ENCODE data around the gene LPAR1.

LPAR1 gene

DNA sequence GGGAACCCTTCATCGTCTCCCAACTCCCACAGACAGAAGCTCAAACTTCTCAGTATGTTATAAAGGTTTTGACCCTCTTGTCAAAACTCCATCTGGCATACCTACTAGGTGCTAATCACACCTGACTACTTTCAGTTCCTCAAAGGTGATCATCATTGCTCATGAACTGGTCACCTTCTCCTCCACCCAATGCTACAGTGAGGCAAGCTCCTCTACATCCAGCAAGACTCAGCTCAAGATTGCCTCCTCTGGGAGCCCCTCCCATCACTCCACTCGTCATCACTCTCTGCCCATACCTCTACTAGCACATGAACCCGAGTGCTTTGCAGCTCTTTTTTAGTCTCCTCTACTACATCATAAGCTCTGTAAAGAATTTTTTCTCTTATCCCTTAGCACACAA lies 102.4 kb downstream of the LPAR1 start:
- Histone ChIP-seq H3K4me3 (ENCODE audit: insufficient read depth, low read depth, low read length, poor library complexity, severe bottlenecking) (no peak overlapping the region), H3K9me3 (ENCODE audit: control insufficient read depth, low read length) (no peaks in the 10 kb centered on the region), H3K36me3 (ENCODE audit: control insufficient read depth, insufficient read depth, low read length) (no peaks in the 10 kb centered on the region), H3K4me1 (ENCODE audit: control insufficient read depth, insufficient read depth, low read length, poor library complexity, severe bottlenecking) (no peaks in the 10 kb centered on the region), H3K27ac (ENCODE audit: insufficient read depth, low read length, poor library complexity, severe bottlenecking) (no peak overlapping the region), H3K27me3 (replicated peaks; ENCODE audit: control insufficient read depth, insufficient read depth, low read length, poor library complexity, severe bottlenecking) (no peaks in the 10 kb centered on the region)
- DNase-seq: no peak

DNA sequence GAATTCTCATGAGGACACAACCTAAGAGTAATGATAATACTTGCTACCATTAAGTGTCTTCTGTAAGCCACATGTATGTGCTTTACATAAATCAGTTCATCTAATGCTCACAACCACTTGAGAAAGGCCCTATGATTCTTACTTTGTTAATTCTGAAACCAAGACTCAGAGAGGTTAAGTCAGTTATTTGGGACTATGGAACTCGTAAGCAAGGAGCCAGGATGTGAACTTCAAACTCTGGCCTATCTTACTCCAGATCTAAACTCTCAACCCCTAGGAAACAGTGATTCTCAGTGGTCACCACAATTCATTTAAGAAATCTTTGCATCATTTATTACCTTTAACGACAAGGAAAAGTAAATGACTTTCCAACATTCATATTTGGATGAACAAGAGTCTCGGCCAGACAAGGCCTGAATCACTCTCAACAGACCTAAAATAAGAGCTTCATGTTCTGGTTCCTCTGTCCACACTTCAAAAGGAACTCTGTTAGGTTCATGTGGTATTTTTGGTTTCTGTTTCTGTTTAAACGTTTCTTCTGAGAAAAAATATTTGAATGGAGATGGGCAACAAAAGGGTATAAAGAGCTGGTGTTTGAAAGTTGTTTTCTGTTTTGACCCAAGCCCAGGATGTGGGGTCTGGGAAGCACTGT lies 104.8 kb downstream of the LPAR1 start:
- Histone ChIP-seq H3K9me3 (ENCODE audit: control insufficient read depth, low read length) (no peaks in the 10 kb centered on the region), H3K4me3 (ENCODE audit: insufficient read depth, low read depth, low read length, poor library complexity, severe bottlenecking) (no peak overlapping the region), H3K27ac (ENCODE audit: insufficient read depth, low read length, poor library complexity, severe bottlenecking) (no peak overlapping the region), H3K4me1 (ENCODE audit: control insufficient read depth, insufficient read depth, low read length, poor library complexity, severe bottlenecking) (no peaks in the 10 kb centered on the region), H3K36me3 (ENCODE audit: control insufficient read depth, insufficient read depth, low read length) (no peaks in the 10 kb centered on the region), H3K27me3 (replicated peaks; ENCODE audit: control insufficient read depth, insufficient read depth, low read length, poor library complexity, severe bottlenecking) (no peaks in the 10 kb centered on the region)
- no peak for DNase-seq

DNA sequence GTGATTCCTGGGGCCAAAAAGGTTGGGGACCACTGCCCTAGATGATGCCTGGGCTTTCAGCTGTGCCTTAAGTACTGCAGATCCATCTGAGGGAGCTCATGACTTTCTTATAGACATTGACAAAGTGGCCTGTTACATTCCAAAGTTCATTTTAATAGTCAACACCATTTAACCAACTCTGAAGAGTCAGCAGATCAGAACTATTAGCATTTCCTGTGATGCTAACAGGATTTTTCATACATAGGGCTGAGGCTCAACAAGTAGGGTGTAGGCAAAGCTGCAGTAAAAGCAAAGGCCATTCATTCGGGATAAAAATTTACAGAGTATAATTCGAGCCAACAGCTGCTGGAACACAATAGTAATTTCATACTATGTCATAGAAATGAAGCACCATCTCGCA lies 105.4 kb downstream of the LPAR1 start:
- Histone ChIP-seq H3K36me3 (ENCODE audit: control insufficient read depth, insufficient read depth, low read length) (no peaks in the 10 kb centered on the region), H3K27ac (ENCODE audit: insufficient read depth, low read length, poor library complexity, severe bottlenecking) (no peak overlapping the region), H3K27me3 (replicated peaks; ENCODE audit: control insufficient read depth, insufficient read depth, low read length, poor library complexity, severe bottlenecking) (no peaks in the 10 kb centered on the region), H3K9me3 (ENCODE audit: control insufficient read depth, low read length) (no peaks in the 10 kb centered on the region), H3K4me3 (ENCODE audit: insufficient read depth, low read depth, low read length, poor library complexity, severe bottlenecking) (no peak overlapping the region), H3K4me1 (ENCODE audit: control insufficient read depth, insufficient read depth, low read length, poor library complexity, severe bottlenecking) (no peaks in the 10 kb centered on the region)
- DNase-seq: no peak

DNA sequence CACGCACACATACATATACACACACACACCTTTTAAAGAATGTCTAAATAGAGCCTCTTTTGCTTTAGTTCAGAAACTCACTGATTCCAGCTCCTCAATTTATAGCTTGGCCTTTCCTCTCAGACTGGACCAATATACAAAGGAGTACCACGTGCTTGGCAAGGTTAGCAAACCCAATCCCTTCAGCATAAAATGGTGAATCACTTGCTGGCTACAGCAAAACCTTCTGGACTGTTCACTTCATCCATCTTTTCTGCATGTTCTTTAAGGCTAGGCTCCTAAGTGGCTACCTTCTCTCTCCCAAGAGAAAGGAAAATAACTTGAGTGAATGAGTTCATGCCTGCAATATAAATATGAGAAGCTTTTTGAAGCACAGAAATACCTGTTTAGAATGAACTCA lies 109.7 kb downstream of the LPAR1 start:
- Histone ChIP-seq H3K4me3 (ENCODE audit: insufficient read depth, low read depth, low read length, poor library complexity, severe bottlenecking) (no peak overlapping the region), H3K27me3 (replicated peaks; ENCODE audit: control insufficient read depth, insufficient read depth, low read length, poor library complexity, severe bottlenecking) (no peaks in the 10 kb centered on the region)
- DNase-seq: no peak

DNA sequence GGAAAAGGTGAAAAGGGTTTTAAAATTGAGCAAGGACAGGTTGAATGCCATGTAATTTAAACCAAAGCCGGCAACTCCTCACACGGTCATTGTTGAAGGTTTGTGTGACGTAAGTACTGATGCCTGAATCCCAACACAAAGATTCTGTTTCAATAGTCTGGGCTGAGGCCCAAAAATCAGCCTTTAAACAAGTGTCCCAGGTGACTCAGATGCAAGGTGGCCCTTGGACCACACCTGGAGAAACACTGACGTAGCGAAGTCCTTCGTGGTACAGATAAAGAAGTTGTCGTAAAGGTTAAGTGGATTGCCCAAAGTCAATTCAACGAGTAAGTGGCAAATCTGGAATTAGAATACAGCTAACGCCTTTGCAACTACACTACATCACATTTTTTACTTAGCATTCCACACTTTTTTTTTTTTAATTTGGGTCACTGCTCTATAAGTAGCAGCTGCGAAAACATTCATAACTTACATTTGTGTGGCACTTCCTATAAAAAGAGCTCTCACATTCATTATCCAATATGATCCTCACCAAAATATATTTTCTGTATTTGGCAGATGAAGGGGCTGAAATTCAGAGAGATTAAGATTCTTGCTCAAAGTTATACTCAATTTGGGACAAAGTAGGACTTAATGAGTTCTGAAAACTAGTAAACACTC lies 111.3 kb downstream of the LPAR1 start:
- H3K9me3 ChIP-seq (ENCODE audit: control insufficient read depth, low read length): no peaks in the 10 kb centered on the region
- no peaks in the 10 kb centered on the region for H3K27me3 ChIP-seq (replicated peaks; ENCODE audit: control insufficient read depth, insufficient read depth, low read length, poor library complexity, severe bottlenecking)
- H3K27ac ChIP-seq (ENCODE audit: insufficient read depth, low read length, poor library complexity, severe bottlenecking): no peak overlapping the region
- H3K4me1 ChIP-seq (ENCODE audit: control insufficient read depth, insufficient read depth, low read length, poor library complexity, severe bottlenecking): no peaks in the 10 kb centered on the region
- no peak for DNase-seq
- no peaks in the 10 kb centered on the region for H3K36me3 ChIP-seq (ENCODE audit: control insufficient read depth, insufficient read depth, low read length)
- no peak overlapping the region for H3K4me3 ChIP-seq (ENCODE audit: insufficient read depth, low read depth, low read length, poor library complexity, severe bottlenecking)

More for the DNA sequence above, 109.7 kb downstream of the LPAR1 start:
- Histone ChIP-seq H3K4me1 (ENCODE audit: control insufficient read depth, insufficient read depth, low read length, poor library complexity, severe bottlenecking) (no peaks in the 10 kb centered on the region), H3K27ac (ENCODE audit: insufficient read depth, low read length, poor library complexity, severe bottlenecking) (no peak overlapping the region), H3K9me3 (ENCODE audit: control insufficient read depth, low read length) (no peaks in the 10 kb centered on the region), H3K36me3 (ENCODE audit: control insufficient read depth, insufficient read depth, low read length) (no peaks in the 10 kb centered on the region)

DNA sequence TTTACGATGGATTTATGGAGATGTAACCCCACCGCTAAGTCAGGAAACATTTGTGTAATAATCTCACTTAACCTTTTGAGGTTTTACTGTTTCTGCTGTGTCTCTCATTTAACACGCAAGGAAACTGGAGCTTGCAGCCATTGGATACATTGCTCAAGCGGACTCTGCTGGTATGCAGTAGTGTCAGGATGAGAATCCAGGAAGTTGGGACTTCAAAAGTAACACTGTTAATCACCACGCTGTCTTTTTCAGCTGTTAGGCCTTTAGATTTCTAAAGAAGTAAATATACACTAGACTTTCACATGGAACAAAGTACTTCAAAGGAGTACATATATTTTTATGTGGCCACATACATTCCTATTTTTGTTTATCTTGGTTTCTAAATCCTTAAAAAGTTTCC lies 114.7 kb downstream of the LPAR1 start:
- no peaks in the 10 kb centered on the region for H3K36me3 ChIP-seq (ENCODE audit: control insufficient read depth, insufficient read depth, low read length)
- H3K4me1 ChIP-seq (ENCODE audit: control insufficient read depth, insufficient read depth, low read length, poor library complexity, severe bottlenecking): no peaks in the 10 kb centered on the region
- no peaks in the 10 kb centered on the region for H3K27me3 ChIP-seq (replicated peaks; ENCODE audit: control insufficient read depth, insufficient read depth, low read length, poor library complexity, severe bottlenecking)
- H3K9me3 ChIP-seq (ENCODE audit: control insufficient read depth, low read length): no peaks in the 10 kb centered on the region
- no peak overlapping the region for H3K27ac ChIP-seq (ENCODE audit: insufficient read depth, low read length, poor library complexity, severe bottlenecking)
- H3K4me3 ChIP-seq (ENCODE audit: insufficient read depth, low read depth, low read length, poor library complexity, severe bottlenecking): no peak overlapping the region
- no peak for DNase-seq

DNA sequence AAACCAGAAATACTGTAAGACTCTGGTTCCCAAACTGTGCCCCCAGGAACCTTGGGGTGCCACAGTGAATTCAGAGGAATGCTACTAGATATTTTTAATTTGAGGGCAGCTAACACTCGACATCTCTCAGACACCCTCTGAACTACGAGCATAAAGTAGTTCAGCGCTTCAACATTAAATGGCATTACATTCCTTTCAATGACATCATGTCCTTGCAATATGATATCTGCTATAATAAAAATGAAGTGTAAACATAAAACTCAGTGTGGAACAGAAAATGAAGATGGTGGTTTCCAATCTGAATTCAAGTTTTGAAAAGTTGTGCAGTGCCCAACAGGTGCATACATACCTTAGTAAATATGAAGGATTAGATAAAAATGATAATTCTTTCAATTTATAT lies 116.1 kb downstream of the LPAR1 start:
- Histone ChIP-seq H3K36me3 (ENCODE audit: control insufficient read depth, insufficient read depth, low read length) (no peaks in the 10 kb centered on the region), H3K27ac (ENCODE audit: insufficient read depth, low read length, poor library complexity, severe bottlenecking) (no peak overlapping the region), H3K4me1 (ENCODE audit: control insufficient read depth, insufficient read depth, low read length, poor library complexity, severe bottlenecking) (no peaks in the 10 kb centered on the region), H3K27me3 (replicated peaks; ENCODE audit: control insufficient read depth, insufficient read depth, low read length, poor library complexity, severe bottlenecking) (no peaks in the 10 kb centered on the region), H3K9me3 (ENCODE audit: control insufficient read depth, low read length) (no peaks in the 10 kb centered on the region), H3K4me3 (ENCODE audit: insufficient read depth, low read depth, low read length, poor library complexity, severe bottlenecking) (no peak overlapping the region)
- no peak for DNase-seq

DNA sequence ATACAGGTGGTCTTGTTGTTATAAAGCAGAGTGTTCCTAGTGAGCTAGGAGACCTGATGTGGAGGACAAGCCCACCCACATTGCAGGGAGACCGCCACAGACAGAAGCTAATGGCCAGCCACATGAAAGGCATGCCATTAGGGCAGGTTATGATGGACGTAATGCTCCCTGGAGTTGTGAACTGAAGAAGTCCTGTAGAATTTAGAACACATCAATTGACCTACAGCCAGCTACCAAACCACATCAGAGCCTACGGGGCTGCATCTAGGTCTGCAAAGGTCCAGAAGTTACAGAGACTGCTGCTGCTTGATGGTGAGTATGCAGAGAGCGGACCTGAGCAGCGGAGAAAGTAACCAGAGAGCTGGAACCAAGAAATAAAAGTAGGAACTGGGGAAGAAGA lies 116.6 kb downstream of the LPAR1 start:
- Histone ChIP-seq H3K4me1 (ENCODE audit: control insufficient read depth, insufficient read depth, low read length, poor library complexity, severe bottlenecking) (no peaks in the 10 kb centered on the region), H3K36me3 (ENCODE audit: control insufficient read depth, insufficient read depth, low read length) (no peaks in the 10 kb centered on the region), H3K27me3 (replicated peaks; ENCODE audit: control insufficient read depth, insufficient read depth, low read length, poor library complexity, severe bottlenecking) (no peaks in the 10 kb centered on the region), H3K4me3 (ENCODE audit: insufficient read depth, low read depth, low read length, poor library complexity, severe bottlenecking) (no peak overlapping the region), H3K27ac (ENCODE audit: insufficient read depth, low read length, poor library complexity, severe bottlenecking) (no peak overlapping the region), H3K9me3 (ENCODE audit: control insufficient read depth, low read length) (no peaks in the 10 kb centered on the region)
- no peak for DNase-seq

DNA sequence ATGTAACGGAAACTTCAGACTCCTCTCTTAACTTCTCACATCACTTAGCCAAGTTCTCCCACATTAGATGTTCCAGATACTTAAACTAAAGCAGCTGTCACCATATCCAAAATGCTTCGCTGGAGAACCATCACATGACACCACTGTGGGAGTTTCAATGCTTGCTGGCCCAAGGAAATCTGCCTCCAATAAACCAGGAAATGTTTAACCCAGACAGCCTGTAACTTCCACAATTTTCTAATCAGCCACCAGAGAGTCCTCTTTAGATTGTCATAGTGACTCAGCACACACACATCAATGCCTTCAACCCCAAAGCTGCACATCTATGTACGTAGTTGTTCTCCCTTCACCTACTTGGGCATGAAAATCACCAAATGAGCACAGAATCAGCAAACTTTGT lies 118.7 kb downstream of the LPAR1 start:
- H3K27me3 ChIP-seq (replicated peaks; ENCODE audit: control insufficient read depth, insufficient read depth, low read length, poor library complexity, severe bottlenecking): no peaks in the 10 kb centered on the region
- H3K27ac ChIP-seq (ENCODE audit: insufficient read depth, low read length, poor library complexity, severe bottlenecking): no peak overlapping the region
- no peak for DNase-seq
- H3K4me3 ChIP-seq (ENCODE audit: insufficient read depth, low read depth, low read length, poor library complexity, severe bottlenecking): no peak overlapping the region
- H3K4me1 ChIP-seq (ENCODE audit: control insufficient read depth, insufficient read depth, low read length, poor library complexity, severe bottlenecking): no peaks in the 10 kb centered on the region
- no peaks in the 10 kb centered on the region for H3K36me3 ChIP-seq (ENCODE audit: control insufficient read depth, insufficient read depth, low read length)
- no peaks in the 10 kb centered on the region for H3K9me3 ChIP-seq (ENCODE audit: control insufficient read depth, low read length)

DNA sequence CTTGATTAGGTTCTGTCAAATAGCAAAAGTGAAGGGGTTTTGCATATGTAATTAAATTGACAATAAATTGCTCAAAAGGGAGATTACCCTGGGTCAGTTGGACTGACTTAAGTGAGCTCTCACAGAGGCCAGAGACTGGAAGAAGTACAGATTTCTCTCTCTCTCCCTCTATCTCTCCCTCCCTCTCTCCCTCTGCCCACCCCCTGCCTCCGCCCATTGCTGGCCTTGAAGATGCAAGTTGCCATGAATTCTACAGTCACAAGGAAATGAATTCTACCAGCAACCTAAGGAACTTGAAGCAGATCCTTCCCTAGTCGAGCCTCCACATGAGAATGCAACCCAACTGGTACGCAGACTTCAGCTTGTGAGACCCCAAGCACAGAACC lies 119.2 kb downstream of the LPAR1 start:
- DNase-seq: no peak
- Histone ChIP-seq H3K27me3 (replicated peaks; ENCODE audit: control insufficient read depth, insufficient read depth, low read length, poor library complexity, severe bottlenecking) (no peaks in the 10 kb centered on the region), H3K36me3 (ENCODE audit: control insufficient read depth, insufficient read depth, low read length) (no peaks in the 10 kb centered on the region), H3K4me3 (ENCODE audit: insufficient read depth, low read depth, low read length, poor library complexity, severe bottlenecking) (no peak overlapping the region), H3K4me1 (ENCODE audit: control insufficient read depth, insufficient read depth, low read length, poor library complexity, severe bottlenecking) (no peaks in the 10 kb centered on the region), H3K9me3 (ENCODE audit: control insufficient read depth, low read length) (no peaks in the 10 kb centered on the region), H3K27ac (ENCODE audit: insufficient read depth, low read length, poor library complexity, severe bottlenecking) (no peak overlapping the region)
